Activated CD8-positive, alpha-beta memory T cell treated with anti-CD3 and anti-CD28 coated beads for 1 hour (primary cell): Measurements from ENCODE around the gene SUSD4.

Source experiments
- DNase-seq, 2 donors: peaks; one replicate each; pipeline ENCODE4 v3.0.0-alpha.2; 2020; ENCODE audit warnings: low read depth in 1 of 2; ENCODE audit errors: extremely low read depth in 1 of 2

Gene SUSD4

GRCh38 chr1:223233410-223234169 is 130.4 kb downstream of the SUSD4 start:
- DNase-seq: no peak

- DNase-seq: no peak
Observed at GRCh38 chr1:223233019-223233409, 131.0 kb downstream of the SUSD4 start.

DNA sequence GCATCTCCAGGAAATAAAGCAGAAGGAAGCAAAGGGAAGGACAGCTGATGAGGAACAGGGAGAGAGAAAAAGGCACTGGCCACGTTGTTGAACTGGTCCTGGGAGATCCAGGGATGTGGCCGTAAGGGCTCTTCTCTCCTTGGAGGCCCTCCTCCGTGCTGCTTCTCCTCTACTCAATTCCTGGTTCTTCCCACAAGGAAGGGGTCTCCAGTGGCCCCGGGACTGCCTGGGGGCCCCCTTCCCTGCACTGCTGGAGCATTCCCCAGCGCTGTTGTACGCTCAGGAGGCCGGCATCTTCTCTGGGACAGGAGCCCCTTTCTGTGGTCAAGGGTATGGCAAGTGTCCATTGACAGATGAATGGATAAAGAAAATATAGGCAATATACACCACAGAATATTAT is 132.4 kb downstream of the SUSD4 start:
- no peak for DNase-seq

- no peak for DNase-seq
Observed at GRCh38 chr1:223231011-223231572, 132.9 kb downstream of the SUSD4 start.

DNA sequence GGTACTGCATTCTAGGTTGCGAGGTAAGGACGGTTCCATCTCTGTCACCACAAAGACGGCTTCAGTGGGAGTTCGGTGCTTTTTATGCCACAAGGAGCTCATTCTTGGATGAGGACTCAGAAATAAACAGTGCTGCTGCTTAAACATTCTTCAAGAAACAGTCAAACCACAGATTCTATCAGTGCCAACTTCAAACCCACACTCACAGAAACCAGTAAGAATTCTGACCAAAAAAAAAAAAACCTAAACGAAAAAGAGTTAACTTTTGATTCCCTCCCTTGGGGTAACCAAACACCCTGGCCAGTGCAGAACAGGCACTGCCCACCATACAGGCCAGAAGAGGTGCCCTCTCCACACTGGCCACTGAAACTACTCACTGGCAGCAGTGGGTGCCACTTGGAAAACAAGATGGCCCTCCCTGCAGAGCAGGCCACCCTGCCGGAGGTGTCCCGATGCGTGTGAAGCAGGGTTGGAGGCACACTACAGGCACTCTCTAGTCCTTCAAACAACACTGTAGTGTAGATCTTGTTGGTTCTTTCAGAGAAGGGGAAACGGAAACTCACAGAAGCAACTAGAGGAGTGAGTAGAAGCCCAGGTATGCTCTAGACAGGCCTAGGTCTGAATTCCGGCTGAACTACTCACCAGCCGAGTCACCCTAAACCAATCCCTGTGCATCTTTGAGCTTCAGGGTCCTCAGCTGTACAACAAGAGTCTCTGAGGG is 133.7 kb downstream of the SUSD4 start:
- no peak for DNase-seq

DNA sequence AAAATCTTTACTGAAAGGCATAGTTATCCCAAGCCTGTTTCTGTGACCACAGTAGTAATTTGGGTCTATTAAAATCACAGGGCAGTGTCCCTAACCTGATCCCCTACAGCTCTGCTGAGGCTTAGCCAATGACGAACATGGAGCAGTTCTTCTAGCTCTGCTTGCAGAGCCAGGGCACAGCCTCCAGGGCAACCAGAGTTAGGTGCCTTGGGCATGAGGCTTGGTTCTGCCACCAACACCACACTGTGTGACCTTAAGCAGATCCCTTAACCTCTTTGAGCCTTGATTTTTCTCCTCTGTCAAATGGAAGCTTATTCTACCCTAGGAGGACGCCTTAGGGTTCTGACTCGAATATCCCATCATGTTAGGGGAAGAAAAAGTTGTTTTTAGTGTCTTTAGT is 134.2 kb downstream of the SUSD4 start:
- DNase-seq: no peak

DNA sequence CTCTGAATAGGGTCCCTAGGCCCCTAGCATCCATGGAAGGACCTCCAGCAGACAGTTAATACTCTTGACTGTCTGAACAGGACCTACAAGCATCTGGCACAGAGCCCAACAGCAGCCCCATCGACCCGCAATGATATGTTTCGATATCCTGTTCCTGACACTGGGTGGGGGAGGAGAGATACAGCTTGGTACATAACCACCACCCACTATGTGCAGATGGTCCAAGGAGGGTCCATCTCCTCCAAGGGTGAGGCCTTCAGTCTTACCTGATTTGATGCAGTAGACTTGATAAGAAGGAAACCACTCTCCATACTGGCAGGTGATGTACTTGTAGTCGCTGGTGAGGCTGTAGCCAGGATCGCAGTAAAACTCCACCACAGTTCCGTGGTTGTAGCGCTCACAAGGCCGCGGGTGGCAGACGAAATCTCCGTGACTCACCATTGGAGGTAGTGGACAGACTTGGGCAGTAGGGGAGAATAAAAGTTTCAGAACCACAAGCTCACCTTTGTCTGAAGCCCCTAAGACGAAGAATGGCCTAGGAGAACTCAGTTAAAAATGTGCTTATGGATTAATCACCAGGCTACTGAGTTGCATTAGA is 134.9 kb downstream of the SUSD4 start:
- DNase-seq: no peak

DNA sequence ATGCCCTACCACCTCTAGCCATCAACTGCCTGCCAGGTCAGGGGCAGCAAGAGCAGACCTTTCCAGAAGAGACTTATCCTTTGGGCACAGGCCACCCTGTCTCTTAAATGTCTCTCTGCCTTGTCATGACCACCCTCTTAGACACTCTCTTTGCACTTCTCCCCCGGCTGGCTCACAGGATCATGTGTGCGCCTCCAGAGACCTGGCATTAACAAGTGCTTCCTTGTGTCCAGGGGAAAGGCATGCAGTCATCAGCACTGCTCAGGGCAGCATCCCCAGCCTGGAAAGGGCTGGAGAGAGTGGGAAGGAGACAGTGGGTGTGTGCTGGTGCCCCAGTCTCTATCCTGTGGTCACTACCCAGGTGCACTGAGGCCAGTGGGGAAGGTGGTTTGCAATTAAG is 135.8 kb downstream of the SUSD4 start:
- no peak for DNase-seq

DNA sequence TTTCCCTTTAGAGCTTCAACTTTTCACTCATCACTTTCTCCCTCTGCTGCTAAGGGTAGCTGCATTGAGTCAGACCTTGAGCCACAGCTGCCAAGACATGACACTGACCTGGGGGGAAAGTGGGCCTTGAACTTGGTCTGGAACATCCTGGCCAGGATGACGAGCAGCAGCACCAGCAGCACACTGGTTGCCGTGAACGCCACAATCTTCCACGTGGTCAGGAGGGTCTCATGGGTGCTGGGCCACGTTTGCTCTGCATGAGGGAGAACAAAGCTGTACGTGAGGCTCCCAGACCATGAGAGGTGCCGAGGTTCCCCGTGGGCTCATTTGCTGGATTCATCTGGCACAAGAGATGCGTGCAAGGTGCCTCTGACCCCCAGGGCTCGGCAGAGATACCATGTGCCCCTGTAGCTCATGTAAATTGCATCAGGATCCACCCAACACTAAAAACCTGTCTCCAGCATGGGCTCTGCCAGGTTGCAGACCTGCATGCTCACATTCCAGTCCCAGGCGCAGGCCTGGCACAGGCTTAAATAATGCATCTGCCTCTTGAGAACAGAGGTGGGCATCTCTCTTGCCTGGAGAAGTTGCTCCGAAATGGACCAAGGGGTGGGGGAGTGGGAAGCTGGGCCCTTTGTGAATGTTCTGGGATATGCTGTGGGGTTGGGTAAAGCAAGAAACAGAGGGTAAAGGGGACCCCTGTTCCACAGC is 136.3 kb downstream of the SUSD4 start:
- no peak for DNase-seq

DNA sequence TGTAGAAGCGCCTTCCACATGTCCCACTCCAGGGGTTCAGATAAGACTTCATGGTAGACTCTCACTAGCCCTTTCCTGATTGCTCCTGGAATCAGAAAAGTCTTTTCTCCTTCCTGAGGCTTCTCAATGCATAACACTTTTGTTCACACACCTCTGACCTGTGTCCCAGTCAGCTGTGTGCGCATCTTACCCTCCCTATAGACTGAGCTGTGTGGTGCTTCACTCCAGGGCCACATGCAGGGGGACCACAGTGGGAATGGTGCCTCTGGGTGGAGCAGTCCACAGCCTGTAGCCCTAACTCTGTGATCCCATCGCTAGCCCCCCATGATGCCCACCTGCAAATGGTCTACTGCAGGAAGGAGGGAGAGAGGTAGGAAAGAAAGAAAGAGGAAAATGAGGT is 136.9 kb downstream of the SUSD4 start:
- no peak for DNase-seq

DNA sequence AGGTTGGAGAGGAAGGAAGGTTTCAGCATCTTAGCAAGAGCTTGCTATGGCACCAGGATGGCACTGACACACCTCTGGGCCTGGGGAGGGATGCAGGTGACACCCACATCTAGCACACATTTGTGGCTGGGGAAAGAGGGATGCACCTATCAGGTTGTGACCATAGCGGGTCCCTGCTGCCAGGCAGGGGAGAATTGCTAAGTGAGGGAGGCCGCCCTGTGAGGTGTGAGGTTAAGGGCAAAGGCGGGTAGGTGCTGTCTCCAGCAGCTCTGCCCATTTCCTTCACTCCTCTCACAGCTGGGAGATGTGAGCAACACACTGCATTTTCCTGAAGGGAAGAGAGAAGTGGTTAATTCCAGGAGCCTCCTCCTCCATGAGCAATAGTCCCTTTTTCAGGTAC is 137.7 kb downstream of the SUSD4 start:
- no peak for DNase-seq

GRCh38 chr1:223225481-223225880 is 138.5 kb downstream of the SUSD4 start:
- no peak for DNase-seq

- DNase-seq: no peak
Observed at GRCh38 chr1:223225061-223225460, 138.9 kb downstream of the SUSD4 start.

- no peak for DNase-seq
Observed at GRCh38 chr1:223224465-223224864, 139.5 kb downstream of the SUSD4 start.

DNA sequence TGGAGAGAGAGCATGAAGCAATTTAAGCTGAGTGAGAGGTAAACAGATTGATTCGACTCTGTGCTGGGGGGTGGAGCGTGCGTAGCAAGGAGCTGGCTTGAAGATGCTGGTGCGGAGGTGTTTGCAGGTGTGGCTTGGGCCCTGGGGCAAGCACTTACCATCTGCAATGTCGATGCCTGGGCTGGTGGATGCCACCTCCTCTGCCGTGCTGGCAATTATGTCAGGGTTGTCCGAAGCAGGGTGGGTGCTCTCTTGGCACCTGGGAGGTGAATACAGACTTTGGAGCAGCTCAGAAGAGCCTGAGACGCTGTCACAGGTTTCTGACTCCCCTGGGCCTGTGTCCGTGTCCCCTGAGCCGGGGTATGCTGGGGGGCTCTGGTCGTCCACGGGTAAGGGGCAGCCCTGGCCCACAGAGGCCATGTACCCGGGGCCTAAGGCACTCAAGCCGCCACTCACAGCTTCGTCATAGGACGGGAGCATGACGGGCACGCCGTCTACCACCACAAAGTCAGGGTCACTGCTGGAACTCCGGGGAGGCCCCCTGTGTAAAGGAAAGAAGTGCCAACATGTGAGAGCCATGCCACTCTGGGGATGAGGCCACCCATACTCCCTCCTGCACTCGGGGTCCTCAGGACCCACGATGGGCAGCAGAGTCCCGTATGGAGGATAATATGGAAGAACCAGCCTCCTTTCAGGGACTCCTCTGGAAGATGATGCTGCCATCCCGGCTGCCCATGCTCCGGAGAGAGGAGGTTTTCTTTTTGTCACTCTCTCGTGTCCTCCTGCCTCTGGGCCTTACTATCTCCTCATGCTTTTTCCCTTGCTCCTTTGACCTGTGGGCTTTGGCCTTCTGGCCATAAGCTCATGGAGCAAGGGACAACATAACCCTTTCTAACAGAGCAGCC is 140.6 kb downstream of the SUSD4 start:
- DNase-seq: no peak

GRCh38 chr1:223222377-223222776 is 141.6 kb downstream of the SUSD4 start:
- no peak for DNase-seq

DNA sequence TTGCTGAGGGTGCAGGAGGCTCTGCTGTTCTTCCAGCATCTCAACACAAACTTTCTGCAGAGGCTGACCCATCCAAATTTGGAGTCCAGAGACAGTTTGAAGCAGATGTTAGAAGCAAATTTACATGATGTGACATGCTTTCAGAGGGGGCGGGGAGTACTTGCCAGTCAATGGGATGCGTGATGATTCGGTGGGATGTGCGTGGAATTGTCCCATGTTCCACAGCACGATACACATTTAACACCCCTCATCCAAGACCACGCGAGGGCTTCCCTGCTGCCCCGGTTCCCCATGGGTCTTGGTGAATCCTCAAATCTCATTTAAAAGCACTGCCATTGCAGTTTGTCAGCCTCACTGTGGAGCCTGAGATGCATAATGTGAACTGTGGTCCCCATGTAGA is 142.3 kb downstream of the SUSD4 start:
- DNase-seq: no peak

GRCh38 chr1:223219846-223220610 is 143.9 kb downstream of the SUSD4 start:
- DNase-seq: no peak

DNA sequence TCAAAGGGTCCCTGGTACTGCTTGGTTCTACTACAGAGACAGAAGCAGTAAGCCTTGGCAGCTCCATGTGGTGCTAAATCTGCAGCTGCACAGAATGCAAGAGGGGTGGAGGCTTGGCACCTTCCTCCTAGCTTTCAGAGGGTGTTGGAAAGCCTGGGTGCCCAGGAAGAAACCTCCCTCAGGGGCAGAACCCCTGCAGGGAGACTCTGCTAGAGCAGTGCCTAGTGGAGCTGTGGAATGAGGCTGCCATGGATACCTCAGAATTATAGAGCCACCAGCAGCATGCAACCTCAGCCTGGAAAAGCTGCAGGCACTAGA is 144.7 kb downstream of the SUSD4 start:
- DNase-seq: no peak

- no peak for DNase-seq
Observed at GRCh38 chr1:223217781-223218180, 146.2 kb downstream of the SUSD4 start.
